ENCODE results near the gene CELA2B.

Gene CELA2B

GRCh38 chr1:15526490-15527339 is 50.8 kb downstream of the CELA2B start, which contains the start of gene DNAJC16:
Gene DNAJC16 (plus strand): TSS chr1:15526848. CDS start chr1:15529106, 2,258 bp downstream.
- DNase-seq (ENCODE audit: low read depth): peak; percentile 100
- peak; percentile 30 for TF ChIP-seq CTCF (conservative IDR thresholded peaks at IDR 0.05; ENCODE audit: control insufficient read depth, insufficient read depth, low read depth, low read length)
- peak within 1 kb of the TSS; percentile 79 for H3K4me3 ChIP-seq (ENCODE audit: control insufficient read depth, low read depth, low read length)

- TF ChIP-seq CTCF (conservative IDR thresholded peaks at IDR 0.05; ENCODE audit: control insufficient read depth, insufficient read depth, low read depth, low read length): no peak
- no peak overlapping the region for H3K4me3 ChIP-seq (ENCODE audit: control insufficient read depth, low read depth, low read length)
- no peak for DNase-seq (ENCODE audit: low read depth)
Measured at GRCh38 chr1:15531003-15531402, 55.1 kb downstream of the CELA2B start.

- no peak overlapping the region for H3K4me3 ChIP-seq (ENCODE audit: control insufficient read depth, low read depth, low read length)
- no peak for DNase-seq (ENCODE audit: low read depth)
- TF ChIP-seq CTCF (conservative IDR thresholded peaks at IDR 0.05; ENCODE audit: control insufficient read depth, insufficient read depth, low read depth, low read length): no peak
Measured at GRCh38 chr1:15531682-15532081, 55.8 kb downstream of the CELA2B start.

DNA sequence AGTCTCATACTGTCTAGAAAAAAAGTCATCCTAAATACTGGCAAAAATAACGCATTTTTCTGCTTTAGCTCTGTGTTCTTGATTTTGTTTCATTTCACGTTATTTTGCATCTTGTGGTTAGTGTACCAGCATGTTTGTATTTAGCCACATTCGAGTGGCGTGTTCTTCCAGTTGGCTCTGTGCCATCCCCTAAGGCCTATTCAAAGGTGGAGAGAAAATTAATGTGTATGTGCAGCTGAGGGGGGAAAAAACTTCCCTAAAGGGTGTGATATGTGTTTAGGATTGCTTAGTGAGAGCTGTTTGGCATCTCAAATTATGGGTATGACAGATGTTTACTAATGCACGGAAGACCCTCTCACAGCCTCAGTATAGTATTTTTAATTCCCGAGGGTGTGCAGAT is 62.9 kb downstream of the CELA2B start:
- DNase-seq (ENCODE audit: low read depth): no peak
- no peak for TF ChIP-seq CTCF (conservative IDR thresholded peaks at IDR 0.05; ENCODE audit: control insufficient read depth, insufficient read depth, low read depth, low read length)
- H3K4me3 ChIP-seq (ENCODE audit: control insufficient read depth, low read depth, low read length): no peak overlapping the region

DNA sequence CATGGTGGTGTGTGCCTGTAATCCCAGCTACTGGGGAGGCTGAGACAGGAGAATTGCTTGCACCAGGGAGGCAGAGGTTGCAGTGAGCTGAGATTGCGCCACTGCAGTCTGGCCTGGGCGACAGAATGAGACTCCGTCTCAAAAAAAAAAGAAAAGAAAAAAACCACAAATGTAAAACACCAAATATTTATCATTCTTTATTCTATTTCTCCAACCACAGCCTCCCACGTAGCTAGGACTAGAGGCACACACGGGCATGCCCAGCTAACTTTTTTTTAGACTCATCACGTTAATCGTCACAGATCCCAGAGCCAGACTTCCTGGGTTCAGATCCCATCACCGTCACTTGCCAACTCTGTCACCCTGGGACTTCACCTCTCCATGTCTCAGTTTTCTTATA is 64.3 kb downstream of the CELA2B start:
- H3K4me3 ChIP-seq (ENCODE audit: control insufficient read depth, low read depth, low read length): no peak overlapping the region
- no peak for TF ChIP-seq CTCF (conservative IDR thresholded peaks at IDR 0.05; ENCODE audit: control insufficient read depth, insufficient read depth, low read depth, low read length)
- peak; percentile 8 for DNase-seq (ENCODE audit: low read depth)

All from fibroblast of mammary gland (primary cell).